ENCODE data around the gene GATAD1.
"Not testable (repeated sequence)": the region's sequence is repeated elsewhere in the genome, so short reads cannot be mapped to it uniquely, and the experiment has no call there.

Gene GATAD1

DNA sequence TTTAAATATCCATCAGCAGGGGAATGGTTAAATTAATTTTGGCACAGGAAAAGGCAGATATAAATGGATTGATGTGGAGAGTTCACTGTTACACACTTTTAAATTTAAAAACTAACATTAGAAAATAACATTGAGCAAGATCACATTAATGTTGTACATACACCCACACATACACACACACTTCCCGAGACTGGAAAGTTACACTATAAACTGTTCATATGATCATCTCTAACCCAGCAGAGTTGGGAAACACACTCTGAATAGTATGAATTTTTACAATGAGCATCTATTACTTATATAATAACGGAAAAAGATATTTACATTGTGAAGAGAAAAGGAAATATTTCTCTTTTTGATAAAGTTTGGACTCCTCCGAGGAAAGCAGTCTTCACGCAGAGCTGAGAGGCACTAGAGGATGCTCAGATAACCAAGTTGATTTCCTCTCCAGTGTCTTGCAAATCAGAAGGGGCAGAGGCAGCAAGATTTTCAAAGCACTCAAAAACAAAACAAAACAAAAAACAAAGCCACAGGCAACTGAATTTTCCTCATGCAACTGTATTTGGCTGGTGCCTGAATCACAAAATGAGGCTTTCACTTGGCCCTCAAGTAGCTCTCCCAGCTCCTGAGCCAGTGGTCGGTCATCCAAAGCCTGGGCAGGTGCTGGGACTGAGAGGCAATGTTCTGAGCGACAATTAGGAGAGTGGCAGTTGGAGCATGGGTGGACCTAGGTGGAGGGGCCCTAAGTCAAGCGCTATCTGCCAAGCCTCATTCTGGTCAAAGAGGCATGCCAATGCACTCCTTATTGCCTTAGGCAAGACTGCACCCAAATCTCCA, 10.5 kb upstream of the GATAD1 start:
- no peak for DNase-seq (ENCODE audit: low read depth)

DNA sequence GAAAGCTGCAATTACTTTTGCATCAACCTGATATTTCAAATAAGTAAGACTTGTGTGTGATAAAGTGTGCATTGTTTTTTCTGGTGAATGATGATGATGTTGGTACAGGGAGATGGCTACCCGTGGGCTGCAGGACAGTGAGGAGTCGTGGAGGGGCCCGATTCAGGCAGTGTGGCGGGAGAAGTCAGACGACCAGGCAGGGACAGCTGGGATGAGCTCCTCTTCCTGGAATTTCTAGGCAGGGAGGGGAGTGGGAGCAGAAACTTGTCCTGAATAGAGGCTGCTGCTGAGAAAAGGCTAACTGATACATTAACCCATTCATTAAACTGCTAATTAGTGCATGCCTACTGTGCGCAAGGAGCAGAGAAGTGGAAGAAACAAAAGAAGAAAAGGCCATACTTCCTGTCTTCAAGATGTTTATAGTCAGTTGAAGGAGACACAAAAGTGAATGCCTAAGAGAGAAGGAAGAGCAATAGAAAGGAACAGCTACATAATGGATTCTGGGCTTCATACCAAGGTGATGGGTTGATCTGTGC, 9.3 kb upstream of the GATAD1 start:
- no peak for DNase-seq (ENCODE audit: low read depth)

DNA sequence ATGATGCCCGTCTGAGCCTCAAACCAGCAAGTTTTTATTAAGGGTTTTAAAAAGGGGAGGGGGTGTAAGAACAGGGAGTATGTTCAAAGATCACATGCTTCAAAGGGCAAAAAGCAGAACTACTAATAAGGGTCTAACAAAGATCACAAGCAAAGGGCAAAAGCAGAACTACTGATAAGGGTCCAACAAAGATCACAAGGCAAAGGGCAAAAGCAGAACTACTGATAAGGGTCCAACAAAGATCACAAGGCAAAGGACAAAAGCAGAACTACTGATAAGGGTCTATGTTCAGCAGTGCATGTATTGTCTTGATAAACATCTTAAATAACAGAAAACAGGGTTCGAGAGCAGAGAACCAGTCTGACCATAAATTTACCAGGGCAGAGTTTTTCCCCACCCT, 4.6 kb upstream of the GATAD1 start:
- DNase-seq (ENCODE audit: low read depth), result not testable (repeated sequence)

DNA sequence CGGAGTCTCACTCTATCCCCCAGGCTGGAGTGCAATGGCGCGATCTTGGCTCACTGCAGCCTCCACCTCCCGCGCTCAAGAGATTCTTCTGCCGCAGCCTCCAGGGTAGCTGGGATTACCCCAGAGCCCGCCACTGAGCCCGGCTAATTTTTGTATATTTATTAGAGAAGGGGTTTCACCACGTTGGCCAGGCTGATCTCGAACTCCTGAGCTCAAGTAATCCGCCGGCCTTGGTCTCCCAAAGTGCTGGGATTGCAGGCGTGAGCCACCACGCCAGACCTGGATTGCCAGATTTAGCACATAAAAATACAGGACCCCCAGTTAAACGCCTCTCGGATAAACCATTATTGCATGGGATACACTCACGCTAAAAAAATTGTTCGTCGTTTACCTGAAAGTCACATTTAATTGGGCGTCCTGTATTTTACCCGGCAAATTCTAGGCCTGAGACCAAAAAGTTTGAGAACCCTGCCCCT, 375 bp upstream of the GATAD1 start:
- DNase-seq (ENCODE audit: low read depth), result no peak

DNA sequence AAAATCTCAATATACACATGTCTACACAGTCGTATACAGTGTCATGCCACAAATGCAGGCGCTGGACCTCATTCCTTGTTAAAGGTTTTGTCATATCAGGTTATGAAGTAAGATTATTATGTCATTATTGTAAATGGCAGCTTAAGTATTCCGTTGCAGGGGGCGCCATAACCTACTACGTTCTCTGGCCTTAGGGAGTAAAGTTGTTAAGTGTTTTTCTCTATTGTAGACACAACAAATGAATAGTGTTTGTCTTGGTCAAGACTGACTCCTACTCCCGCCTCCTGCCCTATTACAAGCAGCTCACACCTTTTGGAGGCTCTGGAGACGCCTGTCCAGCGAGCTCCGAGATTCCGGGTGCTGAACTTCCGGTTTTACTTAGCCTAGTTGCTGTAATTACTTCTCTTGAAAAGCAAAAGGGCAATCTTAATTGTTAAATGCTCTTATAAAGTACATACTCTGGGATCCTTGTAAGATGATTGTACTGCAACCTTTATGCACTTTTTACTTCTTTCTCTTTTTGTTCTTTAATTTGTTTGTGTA, 994 bp downstream of the GATAD1 start:
- peak; percentile 22 for DNase-seq (ENCODE audit: low read depth)

DNA sequence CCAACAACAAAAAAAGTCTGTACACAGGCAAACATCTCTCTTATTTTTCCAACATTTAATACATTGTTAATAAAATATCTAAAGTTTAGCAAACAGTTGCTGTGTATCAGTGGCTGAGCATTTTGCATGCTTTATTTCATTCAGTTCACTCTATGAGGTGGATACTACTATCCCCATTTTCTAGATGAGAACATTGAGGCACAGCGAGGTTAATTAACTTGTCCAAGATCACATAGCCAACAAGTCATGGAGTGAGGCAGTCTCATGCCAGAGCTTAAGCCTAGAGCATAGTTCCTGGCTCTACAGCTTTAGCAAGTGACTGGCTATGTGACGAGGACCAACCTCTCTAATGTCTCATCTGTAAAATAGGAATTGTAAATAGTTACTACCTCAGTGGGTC, 4.4 kb downstream of the GATAD1 start:
- no peak for DNase-seq (ENCODE audit: low read depth)

DNA sequence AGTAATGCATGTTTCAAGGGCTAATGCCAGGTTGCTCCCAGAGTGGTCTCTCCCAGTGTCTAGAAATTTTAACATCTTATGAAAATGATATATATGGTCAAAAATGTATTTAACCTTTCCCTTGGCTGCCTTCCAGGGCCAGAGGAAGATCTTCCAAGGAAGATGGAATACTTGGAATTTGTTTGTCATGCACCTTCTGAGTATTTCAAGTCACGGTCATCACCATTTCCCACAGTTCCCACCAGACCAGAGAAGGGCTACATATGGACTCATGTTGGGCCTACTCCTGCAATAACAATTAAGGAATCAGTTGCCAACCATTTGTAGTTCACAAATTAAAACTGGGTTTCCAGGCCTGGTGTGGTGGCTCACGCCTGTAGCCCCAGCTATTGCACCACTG, 9.0 kb downstream of the GATAD1 start:
- DNase-seq (ENCODE audit: low read depth), result no peak

DNA sequence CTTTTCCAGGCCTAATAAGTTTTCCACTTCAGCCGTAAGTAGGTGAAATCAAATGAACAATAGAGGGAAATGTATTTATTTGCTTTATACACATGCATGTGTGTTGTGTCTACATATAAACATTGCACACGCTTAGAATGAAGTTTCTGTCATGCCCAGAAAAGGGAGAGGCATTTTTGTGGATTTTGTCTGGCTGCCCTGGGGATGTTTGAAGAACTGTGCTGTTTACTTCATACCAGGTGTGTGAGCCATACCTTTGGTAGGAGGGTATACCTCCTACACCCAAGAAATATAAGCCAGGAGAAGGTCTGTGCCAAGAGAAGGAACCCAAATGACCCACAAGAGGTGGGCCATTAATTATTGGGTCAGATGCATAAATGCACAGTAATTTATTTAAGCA, 12.8 kb downstream of the GATAD1 start:
- no peak for DNase-seq (ENCODE audit: low read depth)

DNA sequence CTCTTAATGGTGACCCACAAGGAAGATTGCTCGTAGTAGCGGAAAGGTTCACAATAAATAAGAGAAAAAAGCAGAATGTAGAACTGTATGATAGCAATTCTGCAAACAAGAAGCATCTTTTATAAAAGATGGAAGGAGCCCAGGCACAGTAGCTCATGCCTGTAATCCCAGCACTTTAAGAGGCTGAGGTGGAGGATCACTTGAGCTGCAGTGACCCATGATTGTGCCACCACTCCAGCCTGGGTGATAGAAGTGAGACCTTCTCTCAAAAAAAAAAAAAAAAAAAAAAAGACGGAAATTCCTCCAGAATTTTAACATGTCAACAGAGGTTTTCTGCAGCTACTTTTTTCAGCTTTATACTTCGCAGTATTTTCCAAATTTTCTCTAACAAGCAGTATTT, 13.2 kb downstream of the GATAD1 start:
- no peak for DNase-seq (ENCODE audit: low read depth)

DNA sequence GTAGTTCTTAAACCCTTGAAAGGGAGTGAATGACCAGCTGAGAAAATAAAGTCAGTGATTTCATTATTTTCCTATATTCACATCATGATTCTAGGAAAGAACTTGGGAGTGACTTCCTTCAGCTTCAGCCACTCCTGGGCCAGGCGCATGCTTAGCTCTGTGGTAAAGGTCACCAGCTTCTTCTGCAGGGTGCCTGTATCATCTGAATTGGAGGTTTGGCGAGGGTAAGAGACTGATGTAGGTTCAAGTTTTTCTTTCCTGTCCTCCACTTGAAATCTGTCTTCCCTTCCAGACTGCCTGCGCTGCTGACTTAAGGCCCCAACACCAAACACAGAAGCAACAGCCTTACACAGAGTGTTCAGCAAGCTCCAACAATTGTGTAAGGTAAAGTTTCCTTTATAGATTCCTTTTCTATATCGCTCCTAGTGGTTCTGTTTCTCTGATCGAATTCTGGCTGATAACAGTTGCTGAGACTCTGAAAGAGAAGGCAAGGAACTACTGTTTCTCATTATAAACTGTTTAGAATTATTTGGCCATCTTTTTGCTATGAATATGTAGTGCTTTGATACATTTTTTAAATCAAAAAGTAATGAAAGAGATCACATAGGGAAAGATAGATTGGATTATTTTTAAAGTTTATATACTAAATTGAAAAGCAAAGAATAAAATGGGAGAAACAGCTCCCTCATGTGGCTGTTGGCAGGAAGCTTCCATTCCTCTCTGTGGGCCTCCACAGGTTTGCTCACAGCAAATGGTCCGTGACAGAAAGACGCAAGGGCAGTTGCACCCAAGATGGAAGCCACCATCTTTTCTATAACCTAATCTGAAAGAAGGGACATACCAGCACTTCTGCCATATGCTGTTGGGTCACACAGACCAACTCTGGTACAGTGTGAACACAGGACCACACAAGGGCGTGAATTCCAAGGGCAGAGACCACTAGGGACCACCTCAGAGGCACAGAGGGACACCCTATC, 14.0 kb downstream of the GATAD1 start:
- no peak for DNase-seq (ENCODE audit: low read depth)

DNA sequence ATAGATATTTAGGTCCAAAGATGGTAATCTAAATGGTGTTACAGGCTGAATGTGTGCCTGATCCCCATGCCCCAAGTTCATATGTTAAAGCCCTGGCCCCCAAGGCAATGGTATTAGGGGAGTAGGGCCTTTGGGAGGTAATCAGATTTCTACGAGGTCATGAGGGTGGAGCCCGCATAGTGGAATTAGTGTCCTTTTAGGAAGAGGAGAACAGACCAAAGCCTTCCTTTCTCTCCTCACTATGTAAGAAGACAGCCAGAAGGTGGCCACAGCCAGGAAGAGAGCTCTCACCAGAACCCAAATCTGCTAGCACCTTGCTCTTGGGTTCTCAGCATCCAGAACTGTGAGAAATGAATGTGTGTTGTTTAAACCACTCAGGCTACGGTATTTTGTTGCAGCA, 15.3 kb downstream of the GATAD1 start:
- DNase-seq (ENCODE audit: low read depth), result no peak

DNA sequence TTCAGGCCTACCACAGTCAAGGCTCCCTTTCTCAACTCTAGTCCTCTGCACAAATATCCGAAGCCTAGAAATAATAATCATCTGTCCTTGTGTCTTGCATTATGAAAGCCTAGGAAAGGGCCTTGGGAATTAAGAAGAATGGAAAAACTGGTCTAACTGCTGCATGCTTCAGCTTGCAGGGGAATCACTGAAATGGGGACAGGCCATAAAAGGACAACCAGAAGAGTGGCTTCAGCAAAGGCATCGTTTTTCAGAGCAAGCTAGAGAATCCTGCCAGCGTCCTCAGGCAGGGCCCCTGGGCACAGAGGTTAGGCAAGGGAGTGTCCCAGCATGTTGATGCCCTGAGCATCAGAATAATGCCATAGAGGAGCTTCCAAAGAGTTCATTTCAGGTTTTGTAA, 17.2 kb downstream of the GATAD1 start:
- no peak for DNase-seq (ENCODE audit: low read depth)

DNA sequence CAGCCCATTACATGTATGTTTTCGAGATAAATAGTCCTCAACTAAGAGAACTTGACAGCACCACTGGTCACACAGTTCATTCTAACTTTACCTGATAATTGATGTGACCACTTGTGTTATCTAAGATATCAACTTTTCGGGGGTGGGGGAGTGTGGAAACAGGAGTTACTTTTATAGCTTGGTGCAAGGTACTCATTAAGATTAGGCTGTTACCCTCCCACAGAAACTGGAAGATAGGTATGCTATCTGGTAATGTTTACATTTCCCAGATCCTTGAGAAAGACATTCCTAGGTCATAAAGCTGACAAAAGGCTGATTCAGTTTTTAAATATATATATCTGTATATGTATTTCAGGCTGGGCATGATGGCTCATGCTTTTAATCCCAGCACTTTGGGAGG, 19.4 kb downstream of the GATAD1 start:
- DNase-seq (ENCODE audit: low read depth), result no peak

DNA sequence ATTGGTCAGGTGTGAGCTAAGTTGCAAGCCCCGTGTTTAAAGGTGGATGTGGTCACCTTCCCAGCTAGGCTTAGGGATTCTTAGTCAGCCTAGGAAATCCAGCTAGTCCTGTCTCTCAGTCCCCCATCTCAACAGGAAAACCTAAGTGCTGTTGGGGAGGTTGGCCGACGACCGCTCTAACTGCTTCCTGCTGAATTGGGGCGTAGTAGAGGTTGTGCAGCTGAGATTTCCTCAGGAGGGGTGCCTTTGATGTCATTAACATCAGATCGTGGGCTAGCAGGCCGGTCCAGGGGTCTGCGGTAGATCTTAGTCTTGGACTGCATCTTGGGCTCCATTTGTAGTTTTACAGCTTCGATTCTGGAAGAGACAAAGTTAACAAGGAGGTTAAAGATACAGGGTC, 21.3 kb downstream of the GATAD1 start:
- not testable (repeated sequence) for DNase-seq (ENCODE audit: low read depth)

DNA sequence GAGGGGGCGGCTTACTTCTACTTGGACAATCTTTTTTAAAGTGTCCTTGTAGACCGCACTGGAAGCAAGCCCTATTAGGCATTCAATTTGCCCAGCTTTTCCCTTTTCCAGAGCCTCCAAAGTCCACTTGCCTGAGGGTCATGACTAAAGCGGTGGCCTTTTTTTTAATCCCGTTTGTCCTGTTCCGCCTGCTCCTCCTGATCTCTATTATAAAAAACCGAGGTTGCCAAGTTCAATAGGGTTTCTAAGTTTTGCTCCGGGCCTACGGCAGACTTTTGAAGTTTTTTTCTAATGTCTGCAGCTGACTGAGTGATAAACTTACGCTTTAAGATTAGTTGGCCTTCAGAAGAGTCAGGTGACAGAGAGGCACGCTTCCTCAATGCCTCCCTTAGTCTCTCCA, 26.7 kb downstream of the GATAD1 start:
- DNase-seq (ENCODE audit: low read depth), result not testable (repeated sequence)

DNA sequence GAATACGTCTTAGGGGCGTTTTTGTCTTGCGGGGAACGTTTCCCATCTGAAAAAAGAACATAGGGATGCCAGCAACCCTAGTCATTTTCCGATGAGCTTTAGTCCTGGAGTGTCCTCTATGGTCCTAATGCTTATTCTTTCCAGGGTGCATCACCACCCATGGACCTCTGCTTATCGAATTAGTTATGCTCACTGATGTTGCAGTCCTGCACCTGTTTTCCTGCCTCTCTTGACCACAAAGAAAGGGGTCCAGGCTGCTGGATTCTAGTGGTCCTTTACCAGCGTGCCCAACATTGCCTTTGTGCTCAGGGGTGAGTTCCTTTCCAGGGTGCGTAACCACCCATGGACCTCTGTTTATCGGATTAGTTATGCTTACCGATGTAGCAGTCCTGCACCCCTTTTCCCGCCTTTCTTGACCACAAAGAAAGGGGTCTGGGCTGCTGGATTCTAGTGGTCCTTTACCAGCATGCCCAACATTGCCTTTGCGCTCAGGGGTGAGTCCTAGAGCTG, 28.0 kb downstream of the GATAD1 start:
- DNase-seq (ENCODE audit: low read depth), result not testable (repeated sequence)

DNA sequence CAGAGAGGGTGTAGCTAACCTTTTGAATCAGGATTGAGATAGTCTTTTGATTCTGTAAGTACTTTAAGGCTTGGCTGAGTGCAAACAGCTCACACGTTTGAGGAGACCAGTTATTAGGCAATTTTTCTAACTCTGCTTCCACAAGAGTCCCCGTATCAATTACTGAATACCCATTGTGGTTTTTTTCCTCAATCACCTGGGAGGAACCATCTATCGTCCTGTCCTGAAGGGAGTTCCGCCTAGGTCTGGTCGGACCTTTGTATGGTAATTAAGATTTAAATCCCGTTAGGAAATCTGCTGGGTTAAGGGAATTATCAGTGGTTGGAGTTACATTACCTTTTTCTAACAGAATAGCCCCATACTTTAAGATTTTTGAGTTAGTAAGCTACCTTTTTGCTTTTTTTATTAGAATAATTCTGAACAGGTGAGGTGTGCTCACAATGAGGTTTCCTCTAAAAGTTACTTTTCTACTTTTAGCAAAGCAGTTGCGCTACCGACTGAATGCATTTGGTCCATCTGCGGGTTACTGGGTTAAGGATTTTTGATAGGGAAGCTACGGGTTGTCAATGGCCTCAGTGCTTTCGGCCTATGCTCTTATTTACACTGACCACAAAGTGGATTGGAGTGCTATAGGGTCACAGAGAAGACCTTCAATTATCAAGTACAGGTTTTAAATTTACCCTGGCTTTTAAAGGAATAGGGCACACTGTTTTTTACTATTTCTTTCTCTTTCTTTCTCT, 28.7 kb downstream of the GATAD1 start:
- not testable (repeated sequence) for DNase-seq (ENCODE audit: low read depth)

DNA sequence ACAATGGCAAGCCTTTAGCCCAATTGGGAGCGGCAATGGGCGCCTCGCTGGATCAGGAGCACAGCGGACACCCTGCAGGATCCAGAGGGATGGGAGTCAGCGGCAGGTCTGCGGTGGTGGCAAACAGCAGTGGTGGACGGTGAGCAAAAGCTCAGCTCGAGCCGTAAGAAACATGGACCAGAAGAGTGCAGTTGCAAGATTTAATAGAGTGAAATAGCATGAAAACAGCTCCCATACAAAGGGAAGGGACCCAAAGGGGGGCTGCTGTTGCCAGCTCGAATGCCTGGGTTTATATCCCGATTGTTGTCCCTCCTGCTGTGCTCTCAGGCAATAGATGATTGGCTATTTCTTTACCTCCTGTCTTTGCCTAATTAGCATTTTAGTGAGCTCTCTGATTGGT, 30.4 kb downstream of the GATAD1 start, which contains the start of gene ERVW-1:
Gene ERVW-1, minus strand, starts transcription at position 266 of the 400 bp plus-strand sequence. CDS start 7,565 bp downstream, outside the sequence.
- DNase-seq (ENCODE audit: low read depth), result not testable (repeated sequence)

DNA sequence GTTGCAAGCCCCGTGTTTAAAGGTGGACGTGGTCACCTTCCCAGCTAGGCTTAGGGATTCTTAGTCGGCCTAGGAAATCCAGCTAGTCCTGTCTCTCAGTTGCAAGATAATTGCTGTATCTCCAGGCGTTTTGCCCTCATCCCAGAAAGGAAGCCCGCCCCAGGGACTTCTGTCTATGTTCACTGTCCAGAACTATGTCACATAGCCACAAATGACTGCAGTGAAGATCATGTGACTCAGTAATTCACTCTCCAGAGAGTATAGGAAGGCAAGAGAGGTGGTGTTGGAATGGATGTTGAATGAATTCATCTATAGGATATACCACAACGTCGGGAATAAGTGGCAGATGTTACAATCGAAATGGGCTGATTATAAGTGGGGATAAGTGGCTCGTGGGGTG, 30.8 kb downstream of the GATAD1 start:
- DNase-seq (ENCODE audit: low read depth), result no peak

DNA sequence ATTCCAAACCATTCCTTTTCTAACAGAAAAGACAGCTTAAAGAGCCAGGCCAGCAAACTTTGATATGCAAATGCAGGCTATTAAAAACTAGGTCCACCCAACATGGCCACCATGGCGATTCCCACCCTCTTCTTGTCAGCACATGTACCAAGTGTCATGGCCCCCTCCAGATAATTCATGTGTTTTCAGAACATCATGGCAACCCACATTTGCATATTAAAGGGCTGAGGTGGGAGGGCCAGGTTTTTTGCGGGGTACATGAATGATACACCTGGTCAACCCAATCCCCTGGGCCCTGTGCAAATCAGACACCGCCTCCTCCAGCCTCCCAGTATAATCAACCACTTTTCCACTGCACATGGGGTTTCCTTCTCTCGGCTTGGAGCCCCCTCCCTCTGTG, 31.4 kb downstream of the GATAD1 start:
- no peak for DNase-seq (ENCODE audit: low read depth)

DNA sequence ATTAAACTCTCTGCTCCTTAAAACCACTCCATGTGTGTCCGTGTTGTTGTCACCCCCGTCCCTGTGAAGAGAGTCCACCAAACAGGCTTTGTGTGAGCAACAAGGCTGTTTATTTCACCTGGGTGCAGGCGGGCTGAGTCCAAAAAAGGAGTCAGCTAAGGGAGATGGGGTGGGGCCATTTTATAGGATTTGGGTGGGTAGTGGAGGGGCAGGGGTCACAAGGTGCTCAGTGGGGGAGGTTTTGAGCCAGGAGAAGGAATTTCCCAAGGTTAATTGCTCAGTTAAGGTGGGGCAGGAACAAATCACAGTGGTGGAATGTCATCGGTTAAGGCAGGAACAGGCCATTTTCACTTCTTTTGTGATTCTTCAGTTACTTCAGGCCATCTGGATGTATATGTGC, 31.9 kb downstream of the GATAD1 start:
- not testable (repeated sequence) for DNase-seq (ENCODE audit: low read depth)
